Measurements from ENCODE around the gene PYM1.
A peak's percentile ranks its signal among the peaks of the same experiment; 100 is the strongest.

The PYM1 gene

DNA sequence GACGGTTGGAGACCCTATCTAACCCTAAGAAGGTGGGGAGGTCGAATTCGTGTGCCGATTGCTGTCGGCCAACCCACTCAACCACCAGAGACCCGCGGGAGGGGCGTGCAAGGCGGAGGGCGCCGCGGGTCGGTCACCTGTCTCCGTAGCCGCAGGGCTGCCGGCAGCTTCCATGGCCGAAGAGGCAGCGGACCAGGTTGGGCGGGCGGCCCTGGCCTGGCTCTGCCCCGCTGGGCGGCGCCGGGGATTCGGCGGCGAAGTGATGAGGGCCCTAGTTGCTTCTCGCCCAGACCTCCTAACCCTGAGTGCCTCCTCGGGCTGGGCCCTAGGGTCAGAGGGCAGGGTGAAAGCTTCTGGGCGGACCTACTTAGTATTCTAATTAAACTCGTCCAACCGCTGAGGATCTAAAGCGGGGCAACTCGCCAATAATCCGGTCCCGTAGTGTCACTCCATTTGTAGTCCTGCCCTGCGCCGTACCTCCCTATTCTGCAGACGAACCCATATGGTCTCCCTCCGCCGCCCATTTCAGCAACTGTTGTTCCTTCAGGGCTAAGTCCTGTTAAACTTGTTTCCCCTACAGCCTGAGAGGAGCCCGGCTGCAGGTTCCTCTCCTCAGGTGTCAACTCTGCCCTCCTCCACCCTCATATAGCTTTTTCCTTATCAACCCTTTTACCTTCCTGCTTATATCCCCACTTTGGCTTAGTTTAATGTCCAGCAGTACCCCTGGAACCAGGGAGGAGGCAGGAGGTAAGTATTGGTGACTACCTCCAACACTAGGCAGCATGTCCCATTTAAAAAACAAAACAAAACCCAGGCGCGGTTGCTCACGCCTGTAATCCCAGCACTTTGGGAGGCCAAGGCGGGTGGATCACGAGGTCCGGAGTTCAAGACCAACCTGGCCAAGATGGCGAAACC is at the start of gene PYM1:
Gene PYM1, minus strand, starts transcription at position 307 of the 915 bp plus-strand sequence. Its CDS starts 133 bp downstream, at position 174.
- peak; percentile 73 for DNase-seq

DNA sequence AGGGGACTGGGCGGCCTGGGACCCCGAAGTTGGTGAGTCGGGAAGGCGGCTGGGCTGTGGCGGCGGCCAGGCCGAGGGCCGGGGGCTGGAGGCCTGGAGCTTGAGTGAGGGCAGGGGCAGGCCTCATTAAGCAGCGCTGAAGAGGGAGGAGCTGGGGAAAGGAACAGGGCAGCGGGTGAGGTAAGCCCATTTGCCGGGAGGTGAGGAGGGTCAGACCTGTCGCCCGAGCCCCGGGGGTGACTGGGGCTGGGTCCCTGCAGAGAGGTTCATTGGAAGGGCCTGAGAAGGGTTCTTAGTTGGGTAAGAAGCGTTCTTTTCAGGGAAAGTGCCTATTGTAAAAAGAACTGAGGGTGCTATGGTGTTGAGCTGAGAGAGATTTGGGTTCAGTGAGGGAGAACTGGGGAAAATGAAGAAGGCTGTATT is 46.6 kb upstream of the PYM1 start:
- peak; percentile 37 for DNase-seq

DNA sequence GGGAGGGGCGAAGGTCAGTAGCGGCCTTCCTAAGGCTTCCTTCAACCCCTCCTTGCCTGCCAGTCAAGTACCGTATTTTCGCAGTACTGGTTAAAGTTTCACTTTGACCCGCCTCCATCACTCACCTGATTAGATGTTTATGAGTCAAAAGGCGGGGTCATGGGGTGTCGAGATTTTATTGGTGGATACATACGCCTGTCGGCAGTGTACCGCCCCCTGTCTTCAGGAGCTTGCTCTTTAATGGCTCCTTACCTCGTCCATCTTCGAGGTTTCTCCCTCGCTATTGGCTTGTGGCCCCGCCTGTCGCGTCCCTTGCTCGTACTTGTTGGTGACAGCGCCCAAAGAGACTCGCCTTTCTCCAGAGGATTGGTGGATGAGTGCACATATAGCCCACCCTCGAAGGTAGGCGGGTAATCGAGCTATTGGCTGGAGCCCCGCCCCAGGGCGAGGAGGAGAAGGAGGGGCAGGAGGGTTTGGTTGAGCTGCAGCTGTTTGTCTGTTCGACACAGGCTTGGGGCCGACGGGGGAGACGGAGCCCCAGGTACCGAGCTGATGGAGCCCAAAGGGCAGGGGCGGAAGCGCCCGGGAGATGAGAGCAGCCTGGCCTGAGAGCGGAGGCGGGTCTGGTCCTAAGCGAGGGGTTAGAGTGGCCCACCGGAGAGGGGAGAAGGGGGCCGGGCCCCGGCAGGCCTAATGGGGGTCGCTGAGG is 46.1 kb upstream of the PYM1 start, which contains the start of gene RAB5B:
Gene RAB5B, plus strand, starts transcription at position 480 of the 709 bp plus-strand sequence. CDS start 12,883 bp downstream, outside the sequence.
- DNase-seq = peak; percentile 100

DNA sequence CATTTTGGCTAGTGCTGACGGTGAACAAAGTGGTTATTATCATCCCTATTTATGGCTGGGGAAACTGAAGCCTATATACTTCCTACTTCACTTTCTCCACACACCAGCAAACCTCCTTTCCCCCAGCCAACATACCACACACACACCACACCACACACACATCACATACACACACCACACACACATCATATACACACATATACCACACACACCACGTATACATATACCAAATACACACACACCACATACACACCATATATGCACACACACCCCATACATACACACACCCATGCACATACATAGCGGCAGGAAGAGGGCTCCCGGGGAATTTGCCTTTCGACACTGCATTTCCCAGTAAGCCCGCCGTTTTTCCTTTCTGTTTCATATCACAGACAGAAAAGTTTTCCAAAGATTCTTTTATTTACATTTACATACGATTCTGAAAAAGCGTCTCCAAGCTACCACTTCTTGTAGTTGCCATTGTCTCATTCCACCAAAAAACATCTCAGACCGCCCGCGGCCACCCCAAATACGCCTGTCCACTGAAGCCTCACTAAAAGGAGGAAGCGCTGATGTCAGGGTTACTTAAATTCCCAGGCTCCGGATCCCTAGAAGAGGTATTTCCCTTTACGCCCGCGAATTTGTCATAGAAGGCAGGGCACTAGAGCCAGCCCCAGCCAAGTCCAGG is 45.4 kb upstream of the PYM1 start:
- DNase-seq = peak; percentile 22

DNA sequence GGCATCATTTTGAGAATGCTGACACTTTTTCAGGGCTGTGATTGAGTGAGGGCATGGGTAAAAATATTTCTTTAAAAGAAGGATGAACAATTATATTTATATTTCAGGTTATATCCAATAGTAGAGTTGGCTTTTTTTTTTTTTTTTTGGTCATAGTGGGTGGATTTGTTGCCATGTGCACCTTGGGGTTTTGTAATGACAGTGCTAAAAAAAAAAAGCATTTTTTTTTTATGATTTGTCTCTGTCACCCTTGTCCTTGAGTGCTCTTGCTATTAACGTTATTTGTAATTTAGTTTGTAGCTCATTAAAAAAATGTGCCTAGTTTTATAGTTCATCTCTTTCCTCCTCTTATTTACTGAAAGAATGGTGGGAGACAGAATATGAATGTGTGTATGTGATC is 44.8 kb upstream of the PYM1 start:
- no peak for DNase-seq

DNA sequence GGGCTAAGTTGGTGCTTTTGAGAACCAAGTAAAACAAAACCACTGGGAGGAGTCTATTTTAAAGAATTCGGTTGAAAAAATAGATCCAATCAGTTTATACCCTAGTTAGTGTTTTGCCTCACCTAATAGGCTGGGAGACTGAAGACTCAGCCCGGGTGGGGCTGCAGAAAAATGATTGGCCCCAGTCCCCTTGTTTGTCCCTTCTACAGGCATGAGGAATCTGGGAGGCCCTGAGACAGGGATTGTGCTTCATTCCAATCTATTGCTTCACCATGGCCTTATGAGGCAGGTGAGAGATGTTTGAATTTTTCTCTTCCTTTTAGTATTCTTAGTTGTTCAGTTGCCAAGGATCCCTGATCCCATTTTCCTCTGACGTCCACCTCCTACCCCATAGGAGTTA is 44.3 kb upstream of the PYM1 start:
- DNase-seq = no peak

DNA sequence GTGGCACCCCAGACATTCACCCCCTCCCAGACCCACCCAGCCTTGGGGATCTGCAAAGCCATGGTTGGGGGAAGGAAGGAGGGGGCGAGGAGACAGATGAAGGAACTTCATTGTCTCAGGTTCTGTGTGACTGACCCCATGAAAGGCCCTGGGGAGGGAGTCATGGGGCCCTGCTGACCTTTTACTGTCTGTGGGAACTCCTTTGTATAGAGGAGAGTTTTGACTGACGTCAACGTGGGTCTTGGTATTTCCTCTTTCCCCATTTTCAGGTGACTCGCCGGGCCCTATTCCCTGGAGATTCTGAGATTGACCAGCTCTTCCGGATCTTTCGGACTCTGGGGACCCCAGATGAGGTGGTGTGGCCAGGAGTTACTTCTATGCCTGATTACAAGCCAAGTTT is 43.1 kb upstream of the PYM1 start:
- DNase-seq = no peak

DNA sequence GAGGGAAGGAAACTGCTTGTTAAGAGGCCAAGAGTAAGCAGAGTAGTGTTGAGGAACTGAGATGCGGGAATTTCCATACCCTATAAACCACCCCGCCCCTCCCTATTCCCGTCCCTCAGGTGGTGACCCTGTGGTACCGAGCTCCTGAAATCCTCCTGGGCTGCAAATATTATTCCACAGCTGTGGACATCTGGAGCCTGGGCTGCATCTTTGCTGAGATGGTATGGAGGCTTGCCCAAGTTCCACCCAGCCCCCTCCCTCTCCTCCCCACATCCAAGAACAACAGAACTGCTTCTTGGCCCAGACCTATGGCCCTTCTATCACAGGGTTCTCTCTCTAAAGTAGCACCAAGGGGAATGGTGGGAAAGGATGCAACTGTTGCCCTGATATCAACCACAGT is 41.7 kb upstream of the PYM1 start:
- DNase-seq = no peak

DNA sequence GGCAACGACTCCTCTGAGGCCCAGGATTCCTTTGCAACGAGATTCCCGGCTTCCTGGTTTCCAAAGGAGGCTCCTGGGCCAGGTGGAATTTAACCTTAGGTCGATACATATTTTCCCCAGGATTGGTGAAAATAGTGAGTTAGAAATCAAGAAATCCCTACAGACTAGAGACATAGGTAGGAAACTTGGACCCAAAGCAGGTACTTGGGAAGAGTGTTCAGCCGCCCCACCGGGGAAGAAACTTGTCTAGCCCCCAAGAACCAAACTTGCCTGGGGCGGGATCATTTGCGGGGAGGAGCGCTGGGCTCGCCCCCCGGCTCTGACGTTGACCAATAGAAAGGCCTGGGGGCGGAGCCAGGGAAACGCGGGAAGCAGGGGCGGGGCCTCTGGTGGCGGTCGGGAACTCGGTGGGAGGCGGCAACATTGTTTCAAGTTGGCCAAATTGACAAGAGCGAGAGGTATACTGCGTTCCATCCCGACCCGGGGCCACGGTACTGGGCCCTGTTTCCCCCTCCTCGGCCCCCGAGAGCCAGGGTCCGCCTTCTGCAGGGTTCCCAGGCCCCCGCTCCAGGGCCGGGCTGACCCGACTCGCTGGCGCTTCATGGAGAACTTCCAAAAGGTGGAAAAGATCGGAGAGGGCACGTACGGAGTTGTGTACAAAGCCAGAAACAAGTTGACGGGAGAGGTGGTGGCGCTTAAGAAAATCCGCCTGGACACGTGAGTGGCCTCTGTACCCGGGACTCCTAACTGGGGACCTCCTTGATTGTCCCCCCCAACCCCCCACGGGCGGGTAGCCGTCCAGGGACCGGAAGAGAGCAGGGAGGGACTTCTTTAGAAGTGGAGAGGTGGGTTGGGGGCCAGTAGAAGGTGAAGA is 39.0 kb upstream of the PYM1 start, which contains the start of gene CDK2:
Gene CDK2, plus strand, starts transcription at position 423 of the 874 bp plus-strand sequence. Its CDS starts 179 bp downstream, at position 602.
- peak; percentile 83 for DNase-seq

DNA sequence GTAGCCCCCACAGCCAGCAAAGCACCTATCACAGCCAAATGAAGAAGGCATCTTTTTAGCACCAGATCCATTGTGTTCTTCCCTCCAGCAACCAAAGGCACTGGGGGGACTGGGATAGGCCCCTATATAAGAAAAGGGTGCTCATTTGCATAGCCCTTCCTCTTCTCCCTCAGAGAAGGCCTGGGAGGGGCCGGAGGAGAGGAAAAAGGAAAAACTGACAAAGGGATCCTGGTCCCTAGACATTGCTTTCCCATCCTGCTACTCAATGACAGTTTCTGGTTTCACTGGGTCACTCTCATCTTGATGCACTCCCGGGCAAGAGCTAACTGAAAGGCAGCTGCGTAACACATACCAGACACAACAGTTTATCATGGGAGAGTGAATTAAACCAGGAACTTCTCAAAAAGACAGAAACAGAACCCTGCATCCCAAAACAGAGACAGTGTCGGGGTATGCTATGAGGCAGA is 38.3 kb upstream of the PYM1 start, which contains the start of gene PMEL:
Gene PMEL, minus strand, starts transcription at position 102 of the 467 bp plus-strand sequence. Its CDS starts 31 bp downstream, at position 71.
- DNase-seq = no peak

DNA sequence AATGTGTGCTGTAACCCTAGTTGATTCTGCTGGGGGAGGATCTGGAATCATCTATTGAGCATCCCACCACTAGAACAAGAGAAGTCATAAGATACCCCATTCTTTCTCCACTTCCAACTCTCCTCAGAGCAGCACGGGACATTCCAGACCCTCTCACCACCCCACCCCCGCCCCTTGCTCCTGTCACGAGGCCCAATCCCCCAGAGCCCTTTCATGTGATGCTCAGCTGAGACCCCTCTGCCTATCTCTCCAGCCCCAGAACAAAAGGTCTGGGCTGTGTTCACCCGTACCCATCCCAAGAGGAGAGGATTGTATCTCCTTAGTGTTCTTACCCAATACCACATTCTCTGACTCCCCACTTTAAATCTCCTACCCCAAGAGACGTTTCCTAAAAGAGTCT is 37.5 kb upstream of the PYM1 start:
- no peak for DNase-seq

DNA sequence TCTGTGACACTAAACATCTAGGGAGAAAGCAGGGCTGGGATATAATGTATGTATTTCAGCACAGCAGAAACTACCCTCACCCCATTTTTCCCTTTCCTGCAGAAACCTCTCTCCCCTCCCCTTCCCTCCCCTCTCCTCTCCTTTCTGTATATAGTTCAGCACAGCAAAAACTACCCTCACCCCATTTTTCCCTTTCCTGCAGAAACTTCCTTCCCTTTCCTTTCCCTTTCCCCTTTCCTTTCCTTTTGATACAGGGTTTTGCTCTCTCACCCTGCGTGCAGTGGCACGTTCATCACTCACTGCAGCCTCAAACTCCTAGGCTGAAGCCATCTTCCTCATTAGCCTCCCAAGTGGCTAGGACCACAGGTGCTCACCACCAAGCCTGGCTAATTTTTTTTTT is 36.1 kb upstream of the PYM1 start:
- no peak for DNase-seq

DNA sequence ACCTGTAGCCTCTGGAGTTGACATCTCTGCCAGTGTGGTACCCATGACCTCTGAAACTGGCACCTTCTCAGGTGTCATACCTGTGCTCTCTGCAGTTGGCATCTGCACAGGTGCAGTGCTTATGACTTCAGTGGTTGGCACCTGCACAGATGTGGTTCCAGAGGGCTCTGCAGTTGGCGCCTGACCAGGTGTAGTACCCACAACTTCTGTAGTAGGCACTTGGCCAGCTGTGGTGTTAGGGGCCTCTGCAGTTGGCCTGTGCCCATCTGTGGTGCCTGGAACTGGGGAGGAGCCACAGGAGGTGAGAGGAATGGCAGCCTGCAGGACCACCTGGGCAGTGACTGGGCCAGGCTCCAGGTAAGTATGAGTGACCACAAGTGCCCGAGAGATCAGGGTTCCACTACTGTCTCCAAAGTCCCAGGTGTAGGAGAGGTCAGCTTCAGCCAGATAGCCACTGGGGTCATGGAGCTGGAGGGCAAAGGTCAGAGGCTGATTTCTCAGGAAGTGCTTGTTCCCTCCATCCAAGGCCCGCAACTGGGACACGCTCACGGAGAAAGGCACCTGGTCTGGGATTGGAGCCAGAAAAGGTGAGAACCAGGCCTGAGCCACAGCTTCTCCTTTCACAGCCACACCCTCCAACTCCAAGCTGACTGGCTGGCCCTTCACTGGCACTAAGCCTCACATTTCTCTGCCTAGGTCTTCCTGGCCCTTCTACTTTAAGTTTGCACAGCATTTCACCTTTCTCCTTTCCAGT is 29.6 kb upstream of the PYM1 start:
- no peak for DNase-seq

DNA sequence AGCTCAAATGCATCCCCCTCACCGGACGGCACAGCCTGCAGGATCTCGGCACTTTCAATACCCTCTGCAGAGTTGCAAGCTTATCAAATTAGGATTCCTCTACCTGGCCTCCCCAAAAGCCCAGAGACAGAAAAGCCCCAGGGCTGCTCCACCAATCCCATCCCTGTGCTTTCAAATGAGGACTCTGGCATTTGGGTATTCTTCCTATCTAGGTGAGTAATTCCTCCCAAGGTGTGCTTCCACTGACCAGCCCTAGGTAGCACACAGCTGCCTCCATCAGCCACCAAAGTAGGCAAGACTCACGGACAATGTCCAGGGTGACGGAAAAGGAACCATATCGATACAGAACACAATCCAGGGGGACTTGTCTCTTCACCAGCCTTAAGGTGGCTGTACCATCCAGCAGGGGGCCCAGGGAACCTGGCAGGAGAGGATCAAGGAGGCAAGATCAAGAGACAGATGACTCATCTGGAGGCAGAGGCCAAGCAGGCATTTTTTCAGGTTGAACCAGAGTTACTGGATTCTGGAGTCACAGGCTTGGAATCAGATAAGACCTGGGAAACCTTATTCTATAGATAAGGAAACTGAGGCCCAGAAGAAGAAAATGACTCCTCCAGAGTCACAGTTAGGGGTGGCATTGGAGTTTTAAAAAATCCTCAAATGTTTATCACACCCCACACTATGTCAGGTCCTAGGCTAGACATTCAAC is 28.3 kb upstream of the PYM1 start:
- peak; percentile 13 for DNase-seq

DNA sequence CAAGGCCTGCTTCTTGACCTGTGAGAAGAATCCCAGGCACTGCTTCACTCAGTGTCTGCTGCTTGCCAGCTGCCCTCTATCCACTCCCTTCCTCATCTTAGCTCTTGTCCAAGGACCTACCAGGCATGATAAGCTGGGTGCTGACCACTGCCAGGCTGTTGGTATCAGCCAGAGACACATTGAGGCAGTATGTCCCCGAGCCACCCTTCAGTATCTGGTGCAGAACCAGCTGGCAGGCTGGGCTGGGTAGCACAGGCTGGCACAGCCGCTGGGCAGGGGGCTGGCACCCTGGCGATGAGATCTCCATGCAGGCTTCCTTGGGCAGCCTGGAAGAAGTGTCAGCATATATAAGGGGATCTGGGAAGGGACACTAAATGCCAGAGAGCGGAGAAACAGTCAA is 27.6 kb upstream of the PYM1 start:
- DNase-seq = no peak

DNA sequence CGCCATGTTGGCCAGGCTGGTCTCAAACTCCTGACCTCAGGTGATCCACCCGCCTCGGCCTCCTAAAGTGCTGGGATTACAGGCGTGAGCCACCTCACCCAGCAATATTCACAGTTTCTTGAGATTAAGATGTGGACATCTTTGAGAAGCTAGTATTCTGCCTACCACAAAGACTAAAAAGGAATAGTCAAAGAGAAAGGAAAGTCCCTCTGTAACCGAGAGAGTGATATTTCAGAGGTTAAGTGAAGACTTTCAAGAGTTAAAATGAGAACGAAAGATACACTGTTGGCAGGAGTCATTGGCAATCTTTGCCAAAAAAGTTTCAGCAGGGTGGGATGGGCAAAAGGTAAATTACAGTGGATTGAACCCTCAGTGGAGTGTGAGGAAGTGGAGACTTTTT is 18.9 kb upstream of the PYM1 start:
- no peak for DNase-seq

DNA sequence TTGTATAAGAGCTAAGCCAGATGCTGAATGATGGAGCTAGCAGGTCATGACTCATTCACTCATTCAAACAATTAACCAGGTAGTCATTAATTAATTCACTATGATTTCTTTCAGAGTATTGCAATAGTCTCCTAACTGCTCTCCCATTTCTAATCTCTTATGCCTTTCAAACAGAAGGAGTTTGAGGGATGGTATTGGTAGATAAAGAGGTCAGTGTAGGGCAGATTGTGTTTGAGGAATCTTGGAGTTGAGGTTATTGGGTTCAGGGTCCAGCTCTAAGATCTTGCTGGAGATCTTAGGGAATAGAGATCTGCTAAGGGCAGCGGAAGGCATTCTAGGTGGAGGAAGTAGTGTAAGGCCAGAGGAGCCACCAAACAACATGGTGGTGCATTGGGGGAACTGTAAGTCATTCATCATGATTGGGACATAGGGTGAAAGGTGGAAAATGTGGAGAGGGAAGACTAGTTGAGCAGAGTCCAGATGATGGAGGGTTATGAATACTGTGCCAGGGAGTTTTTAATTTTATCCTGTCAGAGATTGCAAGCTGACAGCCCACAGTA is 15.0 kb upstream of the PYM1 start:
- no peak for DNase-seq

DNA sequence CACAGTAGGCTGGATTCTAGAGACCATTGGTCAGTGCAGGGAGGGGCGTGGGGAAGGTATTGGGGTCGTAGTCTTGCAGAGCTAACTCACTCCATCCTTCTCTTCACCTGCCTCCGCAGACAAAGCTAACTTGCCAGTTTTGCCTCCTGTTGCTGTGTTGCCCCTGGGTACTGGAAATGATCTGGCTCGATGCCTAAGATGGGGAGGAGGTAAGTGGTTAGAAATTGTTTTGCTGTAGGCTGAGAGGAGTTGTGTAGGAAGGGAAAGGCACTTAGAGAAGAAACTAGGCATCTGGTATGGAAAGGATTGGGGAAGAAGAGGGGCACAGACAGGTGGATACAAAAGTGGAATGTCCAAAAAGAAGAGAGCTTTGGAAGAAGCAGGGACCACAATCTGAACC is 14.4 kb upstream of the PYM1 start:
- no peak for DNase-seq

DNA sequence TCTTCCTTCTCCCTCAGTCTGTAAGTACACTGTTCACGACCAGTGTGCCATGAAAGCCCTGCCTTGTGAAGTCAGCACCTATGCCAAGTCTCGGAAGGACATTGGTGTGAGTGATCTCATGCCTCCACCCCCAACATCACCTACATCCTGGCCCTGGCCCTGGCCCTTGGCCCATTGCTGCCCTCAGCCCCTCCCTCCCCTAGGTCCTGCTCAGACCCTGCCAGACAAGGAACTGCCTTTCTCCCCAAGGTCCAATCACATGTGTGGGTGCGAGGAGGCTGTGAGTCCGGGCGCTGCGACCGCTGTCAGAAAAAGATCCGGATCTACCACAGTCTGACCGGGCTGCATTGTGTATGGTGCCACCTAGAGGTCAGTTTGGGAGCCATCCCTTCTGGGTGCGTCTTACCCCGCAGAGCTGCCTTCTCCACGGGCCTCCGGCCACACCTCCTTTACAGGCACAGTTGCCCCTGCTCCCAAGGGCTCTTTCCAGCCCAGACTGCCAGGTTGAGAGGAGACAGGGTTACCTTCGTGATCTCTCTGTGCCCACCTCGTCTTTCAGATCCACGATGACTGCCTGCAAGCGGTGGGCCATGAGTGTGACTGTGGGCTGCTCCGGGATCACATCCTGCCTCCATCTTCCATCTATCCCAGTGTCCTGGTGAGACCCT is 12.5 kb upstream of the PYM1 start:
- peak; percentile 83 for DNase-seq
